Measurements from ENCODE around the gene C3orf18.

C3orf18 gene

DNA sequence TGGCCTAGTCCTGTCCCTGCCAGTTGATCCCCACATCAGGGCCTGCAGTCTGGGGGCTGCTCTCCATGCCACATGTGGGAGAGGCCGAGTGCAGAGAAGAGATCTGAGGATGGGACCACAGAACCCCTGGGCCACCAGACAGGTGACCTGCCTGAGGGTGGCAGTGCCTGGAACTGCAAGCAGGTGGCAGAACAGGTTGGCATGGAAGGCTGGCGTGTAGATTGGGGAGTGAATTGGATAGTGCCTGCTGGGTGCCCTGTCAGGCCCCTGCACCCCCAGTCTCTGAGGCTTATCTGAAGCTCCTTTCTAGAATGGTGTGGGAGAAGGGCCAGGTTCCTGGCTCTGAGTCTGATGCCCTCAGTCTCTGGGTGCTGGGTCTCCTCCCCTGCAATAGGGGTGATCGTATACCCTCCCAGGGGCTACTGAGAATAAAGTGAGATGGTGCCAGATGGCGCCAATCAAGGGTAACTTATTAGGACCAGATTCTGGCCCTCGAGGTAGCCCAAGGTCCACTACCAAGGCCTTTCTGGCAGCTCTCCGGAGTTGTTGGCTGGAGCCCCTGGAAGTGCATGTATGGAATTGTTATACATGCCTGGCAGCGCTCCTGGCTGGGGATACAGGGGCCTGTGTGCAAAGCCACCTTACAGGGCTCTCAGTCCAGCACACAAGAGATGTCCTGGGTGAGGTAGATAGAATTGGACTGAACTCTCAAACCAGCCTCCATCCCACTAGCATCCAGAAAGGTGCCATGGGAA is 15.7 kb downstream of the C3orf18 start:
- DNase-seq, result no peak

DNA sequence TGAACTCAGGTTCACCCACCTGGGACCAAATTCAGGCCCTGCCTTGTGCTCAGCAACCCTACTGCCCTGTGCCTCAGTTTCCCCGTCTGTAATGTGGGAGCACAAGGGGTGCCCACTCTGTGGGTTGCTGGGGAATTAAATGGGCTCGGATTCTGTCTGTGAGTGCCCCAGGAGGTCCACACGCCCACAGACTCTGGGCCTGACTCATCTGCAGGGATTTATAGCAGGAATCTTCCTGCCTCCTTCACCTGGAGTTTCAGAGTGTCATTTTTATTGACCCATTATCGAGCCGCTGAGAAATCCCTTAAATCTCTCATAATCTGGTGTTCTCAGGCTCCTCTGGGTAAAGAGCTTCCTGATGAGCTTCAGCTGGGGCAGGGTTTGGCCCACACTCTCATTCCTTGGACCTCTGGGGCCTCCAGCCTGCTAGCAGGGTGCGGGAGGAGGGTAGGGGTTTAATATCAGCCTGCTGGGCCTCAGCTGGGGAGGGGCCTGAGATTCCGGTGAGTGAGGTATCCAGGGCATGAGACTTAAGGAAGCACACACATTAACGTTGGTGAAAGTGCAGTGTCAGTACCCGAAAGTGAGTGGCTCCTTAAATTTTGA is 16.4 kb downstream of the C3orf18 start:
- no peak for DNase-seq

DNA sequence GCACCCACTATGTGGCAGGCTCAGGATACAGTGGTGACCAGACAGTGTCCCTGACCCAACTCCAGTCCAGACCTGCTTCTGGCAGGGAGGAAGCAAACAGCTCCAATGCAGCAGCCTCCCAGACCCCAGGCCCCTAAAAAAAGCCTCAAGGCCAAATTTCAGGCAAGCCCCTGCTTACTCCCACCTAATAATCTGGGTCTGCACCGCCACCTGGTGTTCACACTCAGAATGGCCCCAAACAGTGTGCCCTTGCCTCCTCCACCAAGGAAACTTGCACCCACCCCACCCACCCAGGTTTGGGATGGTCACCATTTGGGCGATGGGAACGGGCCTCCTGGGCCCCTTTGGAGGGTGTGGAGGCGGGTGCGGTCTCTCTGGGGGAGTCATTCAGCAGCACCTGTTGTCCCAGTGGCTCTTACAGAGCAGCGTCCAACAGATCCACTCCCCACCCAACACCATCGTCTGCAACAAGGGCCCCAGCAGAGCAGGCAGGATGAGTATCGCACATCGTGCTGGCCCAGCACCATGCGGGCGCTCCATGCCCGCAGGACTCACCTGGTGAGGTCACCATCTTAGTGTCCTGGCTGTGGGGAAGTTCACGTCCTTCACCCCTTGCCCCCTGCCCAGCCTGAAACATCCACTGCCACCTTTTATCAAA is 17.3 kb downstream of the C3orf18 start:
- DNase-seq, result peak in 31 of 58 donors; percentile 3 to 69 (median 17)

GRCh38 chr3:50549226-50549625 is 18.3 kb downstream of the C3orf18 start:
- peak in 1 of 58 donors; percentile 53 for DNase-seq

DNA sequence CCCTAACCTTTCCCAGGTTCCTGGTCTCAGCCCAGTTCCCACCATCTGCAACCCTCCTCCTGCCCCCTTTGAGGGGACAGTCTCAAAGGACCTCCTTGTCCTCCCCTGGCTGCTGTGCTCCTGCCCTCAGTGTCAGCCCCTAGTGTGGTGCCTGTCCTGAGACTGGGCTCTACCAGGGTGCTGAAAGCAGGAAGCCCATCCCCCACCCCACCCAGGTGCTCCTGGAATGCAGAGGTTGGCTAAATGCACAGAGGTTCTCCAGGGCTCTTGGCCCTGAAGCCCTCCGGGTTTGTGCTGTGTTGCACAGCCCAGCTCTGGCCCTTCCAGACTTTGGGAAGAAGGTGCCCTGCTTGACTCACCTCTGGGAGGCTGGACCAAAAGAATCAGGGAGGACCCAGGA is 21.8 kb downstream of the C3orf18 start:
- DNase-seq, result no peak

DNA sequence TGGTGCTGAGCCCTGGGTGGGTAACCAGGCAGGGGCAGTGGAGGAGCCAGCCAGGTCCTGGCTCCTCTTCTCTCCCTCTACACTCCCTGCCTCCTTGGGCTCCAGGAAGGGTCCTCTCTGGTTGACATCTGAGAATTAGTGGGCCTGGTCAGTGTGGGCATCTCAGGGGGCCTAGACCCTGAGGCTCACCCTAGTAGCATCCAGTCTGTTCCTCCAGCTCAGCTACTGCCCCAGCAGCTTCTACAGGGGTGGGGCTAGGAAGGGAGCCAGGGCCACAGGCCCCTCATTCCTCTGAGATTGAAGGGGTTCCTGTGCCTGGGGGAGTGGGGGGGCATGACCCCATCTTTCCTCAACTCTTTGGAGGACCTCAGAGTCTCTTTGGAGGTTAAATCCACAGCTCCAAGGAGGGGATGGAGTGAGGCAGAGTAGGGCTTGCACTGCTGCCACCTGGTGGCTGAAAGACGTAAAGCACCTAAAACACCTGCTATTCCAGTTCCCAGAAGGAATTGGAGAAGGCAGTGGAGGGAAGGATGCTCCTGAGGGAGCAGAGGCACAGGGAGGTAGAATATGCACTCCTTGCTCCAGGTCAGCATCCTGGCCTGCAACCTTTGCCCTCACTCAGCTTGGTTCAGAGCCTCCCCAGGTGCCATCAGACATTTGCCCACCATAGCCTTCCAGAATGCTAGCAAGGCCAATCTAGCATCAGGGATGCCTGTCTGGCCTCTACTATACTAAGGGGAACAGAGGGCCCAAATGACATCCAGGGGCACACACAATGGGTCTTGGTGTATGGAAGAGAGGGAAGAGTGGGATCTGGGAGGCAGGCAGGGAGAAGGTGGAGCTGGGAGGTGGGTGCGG is 25.1 kb downstream of the C3orf18 start:
- peak in 52 of 58 donors; percentile 7 to 84 (median 40) for DNase-seq

DNA sequence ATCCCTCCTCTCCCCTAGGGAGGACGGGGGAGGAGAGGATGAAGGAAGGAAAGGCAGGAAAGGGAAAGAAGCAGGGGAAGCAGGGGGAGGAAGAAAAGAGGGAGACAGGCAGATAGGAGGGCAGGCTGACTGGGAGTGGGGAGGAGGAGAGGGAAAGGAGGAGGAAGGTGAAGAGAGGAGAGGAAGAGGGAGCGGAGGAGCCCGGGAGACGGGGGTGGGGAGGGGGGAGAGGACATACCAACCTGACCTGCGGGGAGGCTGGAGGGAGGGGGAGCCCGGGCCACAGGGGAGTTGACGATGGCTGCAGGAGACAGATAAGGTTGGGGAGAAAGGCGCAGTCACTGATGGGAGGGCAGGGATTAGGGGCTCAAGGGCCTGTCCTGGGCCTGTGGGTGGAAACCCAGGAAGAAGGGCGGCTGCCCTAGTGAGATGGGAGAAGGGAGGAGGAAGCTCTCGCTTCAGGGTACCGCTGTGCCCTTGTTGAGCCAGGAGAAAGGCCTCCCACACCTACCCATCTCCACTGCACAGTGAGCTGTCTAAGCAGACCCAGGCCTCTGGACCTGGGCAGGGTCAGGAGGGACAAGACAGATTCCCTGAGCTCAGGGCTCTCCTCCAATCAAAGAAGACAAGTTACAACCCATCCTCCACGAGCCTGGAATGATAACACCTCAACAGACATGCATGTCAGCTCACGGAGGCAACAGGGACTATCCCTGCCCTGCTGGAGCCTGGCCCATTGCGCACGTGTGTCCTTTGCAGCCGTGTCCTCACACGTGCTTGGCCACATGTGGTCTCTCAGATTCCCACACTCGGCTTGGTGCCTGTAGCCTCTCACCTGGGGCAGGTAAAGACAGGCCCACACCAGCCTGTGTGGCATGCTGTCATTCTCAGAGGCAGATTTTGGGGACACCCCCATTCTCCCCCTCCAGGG is 27.9 kb downstream of the C3orf18 start:
- DNase-seq, result no peak

- no peak for DNase-seq
Observed at GRCh38 chr3:50537421-50538129, 30.0 kb downstream of the C3orf18 start.

DNA sequence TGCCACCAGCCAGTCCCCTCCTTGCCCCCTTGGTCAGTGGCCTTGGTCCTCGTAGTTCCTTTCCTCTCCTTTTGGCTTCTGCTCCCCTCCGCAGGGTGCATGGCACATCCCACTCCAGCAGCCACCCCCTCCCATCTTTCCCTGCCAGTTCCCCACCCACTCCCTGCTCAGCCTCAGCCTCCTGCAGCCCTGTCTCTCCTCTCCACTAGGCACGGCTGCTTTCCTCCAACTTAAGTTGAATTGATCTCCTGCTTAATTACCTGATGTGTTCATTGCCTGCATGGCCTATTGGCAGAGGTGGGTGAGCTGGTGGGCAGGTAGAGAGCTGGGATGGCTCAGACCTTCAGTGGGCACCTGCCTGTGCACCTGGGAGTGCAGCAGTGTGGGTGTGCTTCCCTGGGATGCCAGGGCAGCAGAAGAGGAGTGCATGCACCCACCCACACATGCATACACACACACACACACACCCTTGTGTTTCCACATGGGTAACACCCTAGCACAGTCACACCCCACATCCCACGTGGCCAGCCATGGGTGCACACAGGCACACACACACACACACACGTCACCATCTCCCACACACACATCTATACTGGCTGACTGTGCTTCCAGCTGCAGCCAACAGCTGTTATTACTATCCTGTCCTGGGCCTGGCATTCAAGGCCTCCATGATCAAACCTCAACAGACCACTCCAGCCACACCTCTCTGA is 30.9 kb downstream of the C3orf18 start:
- peak in 8 of 58 donors; percentile 3 to 65 (median 22) for DNase-seq

- DNase-seq, result no peak
Observed at GRCh38 chr3:50534681-50535330, 32.7 kb downstream of the C3orf18 start.

- DNase-seq, result no peak
Observed at GRCh38 chr3:50533807-50534461, 33.6 kb downstream of the C3orf18 start.

GRCh38 chr3:50533316-50533715 is 34.2 kb downstream of the C3orf18 start:
- no peak for DNase-seq

DNA sequence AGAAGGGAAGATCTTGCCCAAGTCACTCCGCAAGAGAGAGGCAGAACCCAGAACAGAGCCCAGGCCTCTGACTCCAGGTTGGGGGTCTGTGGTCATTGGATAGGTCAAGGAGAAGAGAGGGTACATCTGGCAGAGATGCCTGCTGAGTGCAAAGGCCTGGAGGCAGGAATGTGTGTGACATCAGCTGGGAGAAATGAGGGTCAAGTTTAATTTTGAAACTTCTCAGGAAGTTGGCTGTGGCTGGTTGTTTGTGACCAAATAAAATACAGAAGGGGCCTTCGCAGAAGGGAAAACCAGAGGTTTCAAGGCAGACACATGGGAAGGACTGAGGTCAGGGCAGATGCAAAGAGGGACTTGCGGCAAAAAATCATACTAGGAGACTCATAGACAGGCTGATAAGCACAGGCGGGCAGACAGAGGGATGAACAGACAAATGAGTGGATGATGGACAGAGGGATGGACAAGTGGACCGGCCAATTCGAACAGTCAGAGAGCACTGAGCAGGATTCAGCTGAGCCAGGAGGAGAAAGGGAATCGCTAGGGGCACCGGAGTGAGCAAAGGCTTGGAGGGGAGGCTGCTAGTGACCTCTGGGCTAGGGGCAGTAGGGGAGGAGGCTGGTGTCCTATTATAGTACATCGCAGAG is 35.4 kb downstream of the C3orf18 start:
- DNase-seq, result no peak

GRCh38 chr3:50531201-50531600 is 36.3 kb downstream of the C3orf18 start:
- DNase-seq, result no peak

DNA sequence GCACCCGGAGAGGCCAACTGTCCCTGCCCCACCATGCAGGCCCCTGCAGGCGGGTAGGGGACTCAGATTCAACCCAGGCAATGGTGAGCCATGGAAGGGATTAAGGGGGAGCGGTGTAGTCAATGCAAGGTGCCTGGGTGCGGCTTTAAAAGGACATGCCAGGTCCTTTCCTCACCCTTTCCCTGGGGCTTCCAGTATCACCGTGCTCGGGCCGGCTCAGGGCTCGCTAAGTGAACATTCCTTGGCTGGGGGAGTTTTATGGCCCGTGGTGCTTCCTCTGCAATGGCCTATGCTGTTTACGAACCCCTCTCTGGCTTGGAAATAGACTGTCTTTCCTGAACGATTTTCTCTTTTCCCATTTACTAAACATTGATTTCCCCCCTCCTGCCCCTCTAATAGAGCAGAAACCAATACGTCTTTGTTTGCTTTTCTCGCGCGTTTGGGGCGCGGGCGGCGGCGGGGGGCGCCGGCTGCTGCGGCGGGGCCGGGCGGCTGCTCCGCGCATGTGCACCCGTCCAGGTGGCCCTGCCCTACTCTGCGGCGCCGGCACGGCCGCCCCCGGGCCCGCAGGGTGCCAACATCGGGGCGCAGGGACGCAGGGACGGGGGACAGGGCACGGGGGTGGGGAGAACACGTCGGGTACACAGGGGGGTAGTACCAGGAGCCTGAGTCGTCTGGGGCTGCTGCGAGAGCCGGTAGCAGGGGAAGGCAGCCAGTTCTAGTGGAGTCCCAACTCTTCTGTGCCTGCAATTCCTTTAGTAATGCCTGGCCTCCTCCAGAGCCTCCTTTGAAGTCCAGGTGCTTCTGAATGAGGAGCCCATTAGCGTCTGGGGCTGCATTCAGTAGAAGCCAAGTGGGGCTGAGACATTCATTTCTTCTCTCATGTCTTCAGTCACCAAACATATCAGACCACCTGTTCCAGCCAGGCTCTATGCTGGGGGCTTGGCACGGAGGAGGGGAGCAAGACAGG is 37.3 kb downstream of the C3orf18 start:
- DNase-seq, result no peak

DNA sequence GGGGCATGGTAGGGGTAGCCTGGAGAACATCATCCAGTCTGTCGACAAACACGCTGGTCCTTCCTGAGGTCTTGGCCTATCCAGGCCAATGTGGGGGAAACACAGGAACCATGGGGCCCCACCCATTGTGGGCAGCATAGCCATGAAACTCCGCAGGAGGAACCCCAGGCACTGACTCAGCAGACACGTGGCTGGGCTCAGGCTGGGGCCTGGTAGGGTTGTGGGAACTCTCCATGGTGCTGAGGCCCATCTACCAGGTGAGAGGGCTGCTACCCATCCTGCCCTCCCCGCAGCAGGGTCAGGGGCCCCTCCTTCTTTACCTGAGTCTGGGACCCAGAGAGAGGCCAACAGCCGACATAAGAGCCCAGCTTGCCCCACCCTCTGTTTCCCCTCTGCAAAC is 41.6 kb downstream of the C3orf18 start:
- peak in 1 of 58 donors; percentile 12 for DNase-seq

Measured in anterior cingulate cortex (tissue), 58 donors.